Inflammatory macrophage treated with lipopolysaccharide for 4 hours (primary cell): ENCODE measurements around the gene NR4A3.

Experiments used
- DNase-seq: peaks from one replicate; pipeline ENCODE4 v3.0.0-alpha.2; 2020

NR4A3 gene

GRCh38 chr9:99885747-99886146, 64.1 kb downstream of the NR4A3 start:
- peak; percentile 22 for DNase-seq

DNA sequence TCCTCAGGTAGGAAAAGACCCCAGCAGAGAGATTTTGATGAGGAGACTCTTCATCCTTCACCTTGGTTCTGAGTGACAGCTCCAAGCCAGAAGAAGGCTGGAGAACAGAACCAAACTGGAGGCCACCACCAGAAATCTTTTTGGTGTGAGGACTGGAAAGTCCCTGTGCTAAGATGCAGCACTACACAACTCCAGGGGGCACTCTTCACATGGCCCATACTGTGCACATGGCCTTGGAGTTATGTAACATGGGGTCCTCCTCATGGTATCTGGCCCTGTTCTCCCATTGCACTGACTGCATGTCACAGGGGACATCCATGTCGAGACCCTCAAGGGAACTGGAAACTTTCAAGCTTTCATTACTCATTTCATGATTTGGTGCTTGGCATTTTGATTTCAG, 67.4 kb downstream of the NR4A3 start:
- no peak for DNase-seq

- no peak for DNase-seq
Measured at GRCh38 chr9:99894826-99895225, 73.1 kb downstream of the NR4A3 start.

DNA sequence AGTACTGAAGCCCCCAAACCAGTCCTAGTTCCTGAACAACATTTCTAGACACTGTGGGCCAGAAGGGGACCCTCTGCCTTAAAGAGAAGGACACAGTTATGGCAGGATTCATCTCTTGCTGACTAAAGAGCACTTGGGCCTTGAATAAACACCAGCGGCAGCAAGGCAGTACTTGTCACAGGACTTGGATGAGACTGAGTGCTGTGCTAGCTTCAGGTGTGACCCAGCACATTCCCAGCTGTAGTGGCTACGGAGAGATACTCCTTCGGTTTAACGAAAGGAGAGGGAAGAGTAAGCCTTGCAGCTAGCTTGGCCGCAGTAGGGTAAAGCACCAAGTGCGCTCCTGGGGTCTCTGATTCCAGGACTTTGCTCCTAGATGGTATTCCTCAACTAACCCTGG, 73.8 kb downstream of the NR4A3 start:
- DNase-seq, result no peak

DNA sequence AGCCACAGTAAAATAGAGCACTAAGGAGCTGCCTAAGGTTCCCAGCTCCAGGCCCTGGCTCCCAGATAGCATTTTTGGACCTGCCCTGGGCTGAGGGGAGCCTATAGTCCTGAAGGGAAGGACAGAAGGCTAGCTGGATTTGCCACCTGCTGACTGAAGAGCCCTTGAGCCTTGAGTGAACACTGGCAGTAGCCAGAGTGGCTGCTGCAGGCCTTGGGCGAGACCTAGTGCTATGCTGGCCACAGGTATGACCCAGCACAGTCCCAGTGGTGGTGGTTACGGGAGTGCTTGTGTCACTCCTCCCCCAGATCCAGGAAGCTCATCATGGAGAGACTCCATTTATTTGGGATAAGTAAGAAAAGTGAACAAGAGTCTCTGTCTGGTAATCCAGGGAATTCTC, 74.4 kb downstream of the NR4A3 start:
- DNase-seq, result no peak

DNA sequence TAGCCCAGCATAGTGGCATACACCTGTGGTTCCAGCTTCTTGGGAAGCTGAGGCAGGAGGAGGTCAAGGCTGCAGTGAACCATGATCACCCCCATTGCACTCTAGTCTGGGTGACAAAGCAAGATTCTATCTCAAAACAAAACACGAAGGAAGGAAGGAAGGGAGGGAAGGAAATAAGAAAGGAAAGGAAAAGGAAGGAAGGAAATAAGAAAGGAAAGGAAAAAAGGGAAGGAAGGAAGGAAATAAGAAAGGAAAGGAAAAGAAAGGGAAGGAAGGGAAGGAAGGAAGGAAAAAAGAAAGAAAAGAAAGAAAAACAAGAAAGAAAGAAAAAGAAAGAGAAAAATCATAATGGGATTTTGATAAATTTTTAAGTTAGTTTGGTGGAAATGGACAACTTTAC, 81.7 kb downstream of the NR4A3 start:
- DNase-seq, result no peak

DNA sequence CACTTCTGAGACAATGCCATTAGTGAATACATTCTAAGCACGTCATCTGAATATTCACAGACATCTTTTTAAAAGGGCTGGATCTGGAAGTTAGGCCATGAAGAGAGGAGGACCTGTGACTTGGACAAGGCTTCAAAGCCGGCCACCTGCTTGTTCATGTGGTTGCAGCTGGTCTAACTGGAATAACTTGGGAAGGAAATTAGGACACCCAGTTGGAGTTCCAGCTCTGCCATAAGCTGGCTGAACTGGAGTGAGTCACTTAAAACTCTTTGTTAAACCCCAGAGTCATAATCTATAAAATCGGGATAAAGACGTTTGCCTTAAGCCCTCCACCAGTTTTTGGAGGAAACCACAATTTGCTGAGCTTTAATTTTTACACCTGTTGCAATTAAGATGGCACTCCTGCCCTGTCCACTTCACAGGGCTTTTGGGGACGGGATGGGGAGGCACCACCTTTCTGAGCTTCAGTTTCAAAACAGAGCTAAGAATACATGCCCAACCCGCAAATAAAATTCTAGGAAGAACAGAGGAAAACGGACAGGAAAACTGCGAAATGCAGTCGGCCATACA, 84.2 kb downstream of the NR4A3 start:
- no peak for DNase-seq

GRCh38 chr9:99906403-99907207, 84.9 kb downstream of the NR4A3 start, which contains the start of gene STX17:
TSS of gene STX17 (plus strand) at chr9:99906654. CDS start at chr9:99915240, 8,586 bp downstream.
- peak; percentile 82 for DNase-seq

DNA sequence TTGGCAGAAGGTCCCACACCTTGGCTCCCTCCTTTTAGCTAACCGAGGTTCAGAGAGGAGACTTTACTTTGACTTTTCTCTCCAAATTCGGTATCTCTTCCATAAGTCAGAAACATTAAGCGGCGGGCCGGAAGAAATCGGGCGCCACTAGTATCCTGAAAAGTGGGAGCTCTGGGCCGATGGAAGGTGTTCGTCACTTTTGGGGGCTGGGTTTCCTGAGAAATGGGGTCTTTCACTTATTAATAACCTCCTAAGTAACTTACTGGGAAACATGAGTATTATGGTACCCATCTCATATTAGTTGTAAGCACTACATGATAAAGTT, 85.5 kb downstream of the NR4A3 start:
- DNase-seq, result no peak

GRCh38 chr9:99911600-99911999, 89.9 kb downstream of the NR4A3 start:
- no peak for DNase-seq
